Trophoblast cell (in vitro differentiated cells and primary cell): ENCODE results near the gene AUTS2.

Experiments used
- DNase-seq, 2 donors: peaks; one replicate each; pipeline ENCODE4 v3.0.0-alpha.2; 2016
- H2AFZ ChIP-seq: 2 replicates; pipeline ENCODE4 v1.6.1; 2013; ENCODE audit warnings: low read length, moderate library complexity, mild to moderate bottlenecking; ENCODE audit not compliant: insufficient read depth, poor library complexity
- H2AK5ac ChIP-seq: 2 replicates; pipeline ENCODE4 v1.6.1; 2013; ENCODE audit warnings: mild to moderate bottlenecking, low read length
- H2BK120ac ChIP-seq: 2 replicates; pipeline ENCODE4 v1.6.1; 2013; ENCODE audit warnings: low read length, mild to moderate bottlenecking, moderate library complexity; ENCODE audit not compliant: insufficient read depth, poor library complexity
- H2BK12ac ChIP-seq: 2 replicates; pipeline ENCODE4 v1.6.1; 2013; ENCODE audit warnings: mild to moderate bottlenecking, low read length, moderate library complexity
- H2BK5ac ChIP-seq: 2 replicates; pipeline ENCODE4 v1.6.1; 2013; ENCODE audit warnings: low read length, low read depth, moderate library complexity, mild to moderate bottlenecking; ENCODE audit not compliant: poor library complexity
- H3K14ac ChIP-seq: 2 replicates; pipeline ENCODE4 v1.6.1; 2013; ENCODE audit warnings: mild to moderate bottlenecking, low read length
- H3K18ac ChIP-seq: 2 replicates; pipeline ENCODE4 v1.6.1; 2013; ENCODE audit warnings: mild to moderate bottlenecking, low read length
- H3K23ac ChIP-seq: 2 replicates; pipeline ENCODE4 v1.6.1; 2013; ENCODE audit warnings: low read length
- H3K27ac ChIP-seq: 2 replicates; pipeline ENCODE4 v1.5.1; 2013; ENCODE audit warnings: low read depth, mild to moderate bottlenecking, inconsistent platforms, low read length, moderate library complexity
- H3K27me3 ChIP-seq: 2 replicates; pipeline ENCODE4 v1.6.1; 2013; ENCODE audit warnings: inconsistent platforms, mild to moderate bottlenecking, low read length, moderate library complexity; ENCODE audit not compliant: insufficient read depth
- H3K36me3 ChIP-seq, 2 experiments: 1 replicate in 1 of 2; 2 replicates in 1 of 2; pipeline ENCODE4 v1.6.1; 2013; ENCODE audit warnings: low read length in 2 of 2, mild to moderate bottlenecking in 2 of 2, moderate library complexity in 1 of 2; ENCODE audit not compliant: insufficient read depth in 2 of 2, control insufficient read depth in 1 of 2
- H3K4ac ChIP-seq: 2 replicates; pipeline ENCODE4 v1.6.1; 2013; ENCODE audit warnings: low read depth, mild to moderate bottlenecking, low read length, moderate library complexity
- H3K4me1 ChIP-seq, 2 experiments: 1 replicate in 1 of 2; 2 replicates in 1 of 2; pipeline ENCODE4 v1.6.1; 2013; ENCODE audit warnings: low read length in 2 of 2, mild to moderate bottlenecking in 2 of 2, moderate library complexity in 1 of 2; ENCODE audit not compliant: insufficient read depth in 2 of 2, control insufficient read depth in 1 of 2
- H3K4me2 ChIP-seq: 2 replicates; pipeline ENCODE4 v1.6.1; 2013; ENCODE audit warnings: inconsistent platforms, mild to moderate bottlenecking, low read length, moderate library complexity
- H3K4me3 ChIP-seq: 2 replicates; pipeline ENCODE4 v1.5.1; 2013; ENCODE audit warnings: mild to moderate bottlenecking, low read depth, low read length, inconsistent platforms
- H3K79me1 ChIP-seq: one replicate; pipeline ENCODE4 v1.6.1; 2013; ENCODE audit warnings: low read length
- H3K79me2 ChIP-seq: 2 replicates; pipeline ENCODE4 v1.6.1; 2013; ENCODE audit warnings: low read length, mild to moderate bottlenecking; ENCODE audit not compliant: control insufficient read depth, insufficient read depth, poor library complexity
- H3K9ac ChIP-seq: 2 replicates; pipeline ENCODE4 v1.6.1; 2013; ENCODE audit warnings: mild to moderate bottlenecking, low read length
- H3K9me3 ChIP-seq: 2 replicates; pipeline ENCODE4 v1.6.1; 2013; ENCODE audit warnings: low read depth, mild to moderate bottlenecking, control low read depth, inconsistent platforms, low read length; ENCODE audit not compliant: insufficient read depth
- H4K12ac ChIP-seq: 2 replicates; pipeline ENCODE4 v1.6.1; 2013; ENCODE audit warnings: low read depth, mild to moderate bottlenecking, low read length, moderate library complexity
- H4K8ac ChIP-seq: 2 replicates; pipeline ENCODE4 v1.6.1; 2013; ENCODE audit warnings: low read depth, mild to moderate bottlenecking, low read length, moderate library complexity
- H4K91ac ChIP-seq: one replicate; pipeline ENCODE4 v1.6.1; 2013; ENCODE audit warnings: low read depth, mild to moderate bottlenecking, low read length, moderate library complexity
- WGBS: extraction: QIAGEN DNeasy Blood & Tissue Kit; methylation state at CpG from one replicate; pipeline ENCODE4 v1.1.7; 2013; ENCODE audit warnings: missing lambda C conversion rate; ENCODE audit not compliant: insufficient read length, insufficient coverage; ENCODE audit errors: extremely low coverage; 5-methylcytosine and 5-hydroxymethylcytosine counted together

AUTS2 gene

GRCh38 chr7:70008466-70008865 is 410.2 kb downstream of the AUTS2 start:
- Histone ChIP-seq H3K79me1 (peaks cover 2% of the 10 kb centered on the region), H2AFZ (no peak overlapping the region), H3K4me3 (no peak overlapping the region), H4K8ac (no peak overlapping the region), H3K27me3 (no peaks in the 10 kb centered on the region), H3K18ac (no peak overlapping the region), H3K79me2 (no peaks in the 10 kb centered on the region), H3K9me3 (no peaks in the 10 kb centered on the region), H3K9ac (no peak overlapping the region), H3K27ac (no peak overlapping the region), H3K36me3 (no peaks in the 10 kb centered on the region), H3K23ac (no peak overlapping the region), H2BK12ac (no peak overlapping the region), H3K4me2 (no peak overlapping the region), H2BK5ac (no peak overlapping the region), H2BK120ac (no peak overlapping the region), H3K4me1 (peaks cover 8 to 9% of the 10 kb centered on the region in 2 experiments), H2AK5ac (no peak overlapping the region), H4K91ac (no peak overlapping the region), H4K12ac (no peak overlapping the region), H3K4ac (no peak overlapping the region), H3K14ac (no peak overlapping the region)
- no peak for DNase-seq
- WGBS, result 80% methylated on average over 1 of the region's 4 CpGs

- Histone ChIP-seq H3K14ac (no peak overlapping the region), H3K18ac (no peak overlapping the region), H3K4ac (no peak overlapping the region), H2AFZ (no peak overlapping the region), H4K8ac (no peak overlapping the region), H3K23ac (no peak overlapping the region), H3K27me3 (no peaks in the 10 kb centered on the region), H3K9ac (no peak overlapping the region), H3K79me1 (peaks cover 2% of the 10 kb centered on the region), H2AK5ac (no peak overlapping the region), H3K9me3 (no peaks in the 10 kb centered on the region), H3K27ac (peak overlapping the region; percentile 4), H2BK12ac (no peak overlapping the region), H3K4me1 (peaks cover 5 to 11% of the 10 kb centered on the region in 2 experiments), H3K4me3 (no peak overlapping the region), H3K36me3 (no peaks in the 10 kb centered on the region), H3K4me2 (no peak overlapping the region), H4K12ac (no peak overlapping the region), H2BK120ac (no peak overlapping the region), H3K79me2 (no peaks in the 10 kb centered on the region), H4K91ac (no peak overlapping the region), H2BK5ac (no peak overlapping the region)
- no peak for DNase-seq
- WGBS, result no CpG with 5 or more reads among the region's 3 CpGs
These were observed 416.4 kb downstream of the AUTS2 start for GRCh38 chr7:70014472-70015177.

- Histone ChIP-seq H3K36me3 (no peaks in the 10 kb centered on the region), H2BK120ac (no peak overlapping the region), H4K8ac (no peak overlapping the region), H4K91ac (no peak overlapping the region), H4K12ac (no peak overlapping the region), H3K79me1 (peaks cover 2% of the 10 kb centered on the region), H2AK5ac (no peak overlapping the region), H3K4me1 (peaks cover 5 to 11% of the 10 kb centered on the region in 2 experiments), H3K9me3 (no peaks in the 10 kb centered on the region), H3K14ac (no peak overlapping the region), H3K9ac (no peak overlapping the region), H3K4me2 (no peak overlapping the region), H3K27ac (no peak overlapping the region), H3K18ac (no peak overlapping the region), H2BK5ac (no peak overlapping the region), H3K79me2 (no peaks in the 10 kb centered on the region), H3K27me3 (no peaks in the 10 kb centered on the region), H3K4me3 (no peak overlapping the region), H2BK12ac (no peak overlapping the region), H3K4ac (no peak overlapping the region), H2AFZ (no peak overlapping the region), H3K23ac (no peak overlapping the region)
- WGBS, result no CpG with 5 or more reads among the region's 1 CpG
- DNase-seq, result no peak
These were observed 417.1 kb downstream of the AUTS2 start for GRCh38 chr7:70015353-70015752.

- Histone ChIP-seq H3K18ac (no peak overlapping the region), H3K27me3 (no peaks in the 10 kb centered on the region), H2BK120ac (no peak overlapping the region), H3K23ac (no peak overlapping the region), H3K9ac (no peak overlapping the region), H3K4me2 (no peak overlapping the region), H3K79me1 (peaks cover 2% of the 10 kb centered on the region), H2AFZ (no peak overlapping the region), H3K36me3 (no peaks in the 10 kb centered on the region), H2BK12ac (no peak overlapping the region), H3K27ac (peak overlapping the region; percentile 66), H3K4me1 (peaks cover 5 to 11% of the 10 kb centered on the region in 2 experiments), H3K79me2 (no peaks in the 10 kb centered on the region), H2BK5ac (no peak overlapping the region), H4K91ac (no peak overlapping the region), H3K4ac (no peak overlapping the region), H4K12ac (no peak overlapping the region), H3K9me3 (no peaks in the 10 kb centered on the region), H3K14ac (no peak overlapping the region), H2AK5ac (no peak overlapping the region), H4K8ac (no peak overlapping the region), H3K4me3 (no peak overlapping the region)
- no CpG with 5 or more reads among the region's 6 CpGs for WGBS
- DNase-seq, result peak; percentile 68 to 72
These were observed 417.9 kb downstream of the AUTS2 start for GRCh38 chr7:70016044-70016770.
